Smooth muscle cell of the brain vasculature (primary cell): ENCODE results near the gene N4BP2L2.

Experiments used
- DNase-seq: peaks from one replicate; pipeline ENCODE4 v3.0.0-alpha.2; 2012; ENCODE audit warnings: low read depth, low spot score

The N4BP2L2 gene

DNA sequence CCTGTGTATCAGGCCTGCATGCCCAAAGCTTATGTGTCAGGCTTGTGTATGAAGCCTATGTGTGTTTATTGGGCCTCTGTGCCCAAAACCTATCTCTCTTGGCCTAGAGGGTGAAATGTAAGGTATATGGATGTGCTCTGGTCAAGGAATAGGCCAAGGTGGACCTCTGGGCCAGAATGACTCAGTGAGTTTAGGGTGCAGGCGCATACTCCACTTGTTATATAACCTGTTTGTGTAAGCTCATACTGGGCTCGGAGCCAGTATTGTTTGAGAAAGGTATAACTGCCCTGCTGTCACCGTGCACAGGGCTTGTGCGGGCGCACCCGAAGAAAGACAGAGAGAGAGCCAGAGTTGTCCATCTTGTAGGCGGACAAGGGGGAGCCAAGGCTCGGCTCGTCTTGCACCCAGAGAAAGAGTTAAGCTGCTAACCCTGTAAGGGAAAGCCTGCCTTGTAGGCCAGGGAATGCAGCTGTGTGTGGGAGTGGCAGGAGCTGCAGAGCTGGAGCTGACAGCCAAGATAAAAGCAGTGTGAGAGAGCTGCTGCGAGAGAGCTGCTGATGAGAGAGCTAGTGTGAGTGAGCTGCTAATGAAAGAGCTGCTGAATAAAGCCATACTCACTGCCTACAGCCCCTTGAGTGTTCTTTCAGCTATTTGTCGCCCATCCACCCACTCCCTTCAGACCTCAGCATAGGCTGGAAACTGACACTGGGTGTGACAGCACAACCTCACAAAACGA, 67.2 kb downstream of the N4BP2L2 start:
- DNase-seq, result no peak

DNA sequence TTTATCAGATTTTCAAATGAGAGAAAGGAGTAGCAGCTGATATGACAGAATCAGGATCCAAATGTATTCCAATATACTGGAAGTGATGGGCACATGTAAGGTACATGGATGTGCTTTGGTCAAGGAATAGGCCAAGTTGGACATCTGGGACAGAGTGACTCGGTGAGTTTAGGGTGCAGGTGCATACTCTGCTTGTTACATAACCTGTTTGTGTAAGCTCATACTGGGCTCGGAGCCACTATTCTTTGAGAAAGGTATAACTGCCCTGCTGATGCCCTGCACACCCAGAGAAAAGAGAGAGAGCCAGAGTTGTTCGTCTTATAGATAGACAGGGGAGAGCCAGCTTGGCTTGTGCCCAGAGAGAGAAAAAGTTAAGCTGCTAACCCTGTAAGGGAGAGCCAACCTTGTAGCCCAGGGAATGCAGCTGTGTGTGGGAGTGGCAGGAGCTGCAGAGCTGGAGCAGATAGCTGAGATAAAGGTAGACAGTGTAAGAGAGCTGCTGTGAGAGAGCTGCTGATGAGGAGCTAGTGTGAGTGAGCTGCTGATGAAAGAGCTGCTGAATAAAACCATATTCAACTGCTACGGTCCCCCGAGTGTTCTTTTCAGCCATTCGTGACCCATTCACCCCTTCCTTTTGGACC, 70.0 kb downstream of the N4BP2L2 start:
- DNase-seq, result no peak

DNA sequence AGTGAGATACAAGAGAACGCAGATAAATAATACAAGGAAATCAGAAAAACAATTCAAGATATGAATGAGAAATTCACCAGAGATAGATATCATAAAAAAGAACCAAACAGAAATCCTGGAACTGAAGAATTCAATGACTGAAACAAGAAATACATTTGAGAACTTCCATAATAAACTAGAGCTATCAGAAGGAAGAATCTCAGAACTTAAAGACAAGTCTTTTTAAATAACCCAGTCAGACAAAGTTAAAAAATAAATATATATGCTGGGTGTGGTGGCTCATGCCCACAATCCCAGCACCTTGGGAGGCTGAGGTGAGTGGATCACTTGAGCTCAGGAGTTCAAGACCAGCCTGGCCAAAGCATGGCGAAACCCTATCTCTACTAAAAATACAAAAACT, 82.0 kb downstream of the N4BP2L2 start:
- no peak for DNase-seq

DNA sequence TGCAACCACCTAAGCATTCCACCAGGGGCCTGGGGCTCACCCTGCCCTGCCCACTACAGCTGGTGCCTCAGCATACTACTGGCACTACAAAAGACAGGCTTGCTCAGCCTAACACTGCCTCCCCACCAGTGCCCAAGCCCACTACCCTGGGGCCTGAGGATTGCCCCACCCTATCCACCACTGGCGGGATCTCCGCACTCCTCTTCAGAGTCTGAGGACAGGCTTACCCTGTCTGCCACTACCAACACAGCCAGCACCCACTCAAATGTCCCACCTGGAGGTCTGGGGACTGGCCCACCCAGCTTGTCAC, 83.0 kb downstream of the N4BP2L2 start:
- DNase-seq, result no peak

DNA sequence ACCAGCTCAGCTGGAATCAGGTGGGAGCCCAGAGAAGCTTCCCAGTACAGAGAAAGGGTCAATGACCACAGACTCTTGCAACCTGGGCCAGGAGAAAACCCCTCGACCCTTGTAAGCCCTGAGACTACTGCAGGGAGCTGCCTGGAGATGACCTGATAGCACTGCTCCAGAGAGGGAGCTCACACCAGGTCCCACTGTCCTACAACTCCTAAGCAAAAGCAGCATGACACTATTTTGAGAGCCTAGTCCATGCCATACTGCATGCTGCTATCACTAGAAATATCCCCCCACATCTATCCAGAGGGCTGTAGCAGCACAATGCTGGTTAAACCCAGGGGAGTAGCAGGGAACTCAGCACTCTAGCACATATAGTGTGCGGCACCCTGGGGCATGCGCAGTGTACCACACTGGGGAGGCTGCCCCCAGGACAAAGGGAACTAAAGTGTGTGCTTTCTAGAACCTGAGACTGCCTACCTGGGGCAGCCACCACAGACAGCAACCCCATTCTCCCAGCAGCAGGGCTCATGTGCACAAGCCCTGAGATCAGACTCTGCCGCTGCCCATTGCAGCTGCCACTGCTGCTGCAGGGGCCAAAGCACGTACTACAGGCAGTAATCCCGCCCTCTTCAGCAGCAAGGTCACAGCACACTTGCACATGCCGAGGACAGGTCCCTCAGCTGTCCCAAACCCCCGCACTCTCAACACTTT, 83.6 kb downstream of the N4BP2L2 start:
- DNase-seq, result no peak

DNA sequence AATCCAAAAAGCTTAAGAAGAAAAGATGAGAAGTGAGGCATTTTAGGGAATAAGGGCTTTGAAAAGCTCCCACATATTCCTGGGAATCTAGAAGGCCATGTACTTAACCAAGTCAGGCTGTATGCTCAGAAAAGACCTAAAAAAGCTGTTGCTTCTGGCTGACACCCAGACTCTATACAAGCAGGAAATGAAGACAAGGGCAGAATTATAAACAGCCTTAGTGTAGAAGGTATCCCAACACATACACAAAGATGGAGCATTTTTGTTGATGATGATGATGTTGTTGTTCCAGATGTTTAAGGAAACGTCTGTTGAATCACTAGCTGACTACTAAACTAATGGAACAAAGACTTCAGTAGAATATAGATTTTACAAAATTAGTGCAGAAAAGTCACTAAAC, 84.6 kb downstream of the N4BP2L2 start:
- DNase-seq, result no peak

DNA sequence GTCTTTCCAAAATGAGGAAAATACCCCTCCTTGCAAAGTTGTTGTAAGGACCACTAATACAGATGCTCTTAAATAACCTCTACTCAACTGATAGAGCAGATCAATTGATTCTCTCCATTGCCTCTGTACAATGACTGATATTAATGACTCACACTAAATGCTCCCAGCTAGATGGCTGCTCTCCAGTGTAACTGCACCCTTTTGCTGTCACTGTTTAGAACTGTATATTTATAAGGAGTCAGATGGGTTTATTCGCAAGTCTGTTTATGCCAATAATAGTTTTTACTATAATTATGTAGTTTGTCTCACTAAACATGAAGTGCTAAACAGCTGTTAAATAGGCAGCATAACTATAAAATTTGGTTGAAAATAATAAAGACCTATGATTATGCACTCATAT, 89.6 kb downstream of the N4BP2L2 start:
- DNase-seq, result no peak

DNA sequence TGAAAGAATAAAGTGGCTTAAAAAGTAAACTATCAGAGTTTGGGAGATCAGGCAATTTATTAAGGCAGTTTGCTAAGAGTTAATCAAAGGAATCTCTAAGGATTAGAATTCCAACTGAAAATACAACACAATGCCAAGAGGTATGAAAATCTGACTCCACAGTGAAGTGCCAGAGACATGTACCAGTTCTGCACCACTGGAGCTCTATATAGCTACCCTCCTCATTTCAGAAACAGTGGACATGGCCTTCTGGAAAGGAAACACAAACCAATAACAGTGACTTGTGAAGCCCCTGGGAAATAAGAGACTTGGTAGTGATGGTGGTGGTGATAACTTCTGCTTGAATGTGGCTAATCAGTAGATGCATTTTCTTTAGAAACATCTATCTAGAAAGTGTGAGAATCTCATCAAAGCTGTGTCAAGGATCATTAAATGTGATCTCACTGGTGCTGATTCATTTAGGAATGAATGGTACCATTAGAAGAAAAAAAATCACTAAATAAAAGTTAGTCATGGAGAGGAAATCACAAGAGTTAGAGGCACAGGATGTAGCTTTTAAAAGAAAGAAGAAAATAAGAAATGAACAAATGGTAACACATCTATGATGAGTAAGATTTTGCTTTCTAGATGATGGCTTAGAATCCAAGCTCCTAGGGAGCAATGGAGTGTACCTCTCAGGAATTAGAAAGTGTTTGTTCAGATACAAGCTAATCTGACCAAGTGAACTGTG, 90.5 kb downstream of the N4BP2L2 start:
- DNase-seq, result no peak

DNA sequence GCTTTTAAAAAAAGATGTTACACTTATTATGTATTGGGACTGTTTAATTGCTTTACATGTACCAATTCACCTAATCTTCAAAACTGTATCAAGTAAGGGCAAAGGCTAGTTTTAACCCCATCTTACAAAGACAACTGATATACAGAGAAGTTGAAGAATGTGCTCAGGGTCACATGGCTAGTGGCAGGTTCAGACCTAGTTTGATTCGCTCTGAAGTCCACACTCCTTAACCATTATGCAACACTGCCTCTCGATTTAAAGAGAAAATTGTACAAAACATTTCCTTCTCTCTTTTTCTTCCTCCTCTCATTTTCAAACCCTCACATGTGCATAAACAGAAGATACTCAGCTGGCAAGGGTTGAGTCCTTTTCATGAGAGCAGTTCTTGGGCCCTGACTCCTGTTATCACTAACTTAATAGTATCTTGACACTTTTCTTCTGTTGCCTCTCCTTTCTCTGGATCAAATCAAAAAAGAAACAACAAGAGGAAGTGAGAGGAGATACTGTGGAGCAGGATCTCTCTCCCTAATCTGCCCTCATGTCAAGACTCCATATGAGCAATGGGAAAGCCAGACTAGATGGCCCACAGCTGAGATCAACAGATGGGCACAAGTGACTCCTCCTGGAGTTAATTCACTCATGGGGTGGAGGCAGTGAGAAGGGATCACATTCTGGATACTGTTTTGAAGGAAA, 91.7 kb downstream of the N4BP2L2 start:
- no peak for DNase-seq

DNA sequence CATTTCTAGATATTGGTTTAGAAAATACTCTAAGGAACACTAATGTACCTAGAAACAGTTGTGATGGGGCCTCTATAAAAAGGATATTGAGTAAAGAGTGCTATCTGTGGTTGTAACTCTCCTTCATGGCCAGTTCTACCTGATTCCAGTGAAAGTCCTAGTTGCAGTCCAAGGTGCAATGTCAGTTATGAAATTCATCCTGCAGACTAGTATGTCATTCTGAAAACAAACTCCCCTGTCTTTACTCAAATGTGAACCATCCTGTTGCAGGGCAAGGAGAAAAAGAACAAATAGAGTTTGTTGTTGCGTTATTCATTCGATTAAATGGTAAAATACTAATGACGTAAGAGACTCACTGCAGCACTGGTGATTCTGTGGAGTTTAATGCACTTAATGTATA, 92.4 kb downstream of the N4BP2L2 start:
- DNase-seq, result no peak

DNA sequence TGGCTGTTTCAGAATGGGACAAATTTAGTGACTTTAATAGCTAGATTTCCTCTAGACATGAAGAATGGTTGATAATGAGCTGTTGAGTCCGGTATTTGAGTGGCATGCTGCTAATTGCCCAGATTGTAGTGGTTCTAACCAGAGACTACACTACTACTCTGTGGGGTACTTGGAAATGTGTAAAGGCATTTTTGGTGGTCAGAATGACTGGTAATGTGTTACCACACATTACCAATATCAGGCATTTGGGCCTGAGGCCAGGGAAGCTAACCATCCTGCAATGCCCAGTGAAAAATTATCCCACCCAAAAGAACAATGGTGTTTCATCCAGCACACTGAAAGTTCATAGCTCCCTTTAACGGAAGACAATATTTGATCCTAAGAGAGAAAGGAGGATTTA, 93.1 kb downstream of the N4BP2L2 start:
- no peak for DNase-seq

DNA sequence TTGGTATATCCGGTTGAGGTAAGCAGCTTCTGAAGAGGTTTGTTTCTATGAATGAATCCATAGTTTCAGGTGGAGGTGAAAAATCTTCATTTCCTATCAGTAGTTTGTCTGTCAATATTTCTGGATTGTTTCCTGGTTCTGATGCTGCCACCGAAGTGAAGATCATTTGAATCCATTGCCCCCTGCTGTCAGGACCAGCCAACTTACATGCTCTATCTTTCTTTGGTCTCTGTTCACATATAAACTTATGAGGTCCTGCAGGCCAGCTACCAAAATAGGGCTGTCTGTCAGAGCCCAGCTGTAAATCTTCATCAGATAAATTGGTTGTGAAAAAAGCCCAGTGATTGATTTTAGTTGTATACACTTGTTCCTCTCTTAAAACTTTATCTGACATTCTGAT, 95.5 kb downstream of the N4BP2L2 start:
- no peak for DNase-seq

DNA sequence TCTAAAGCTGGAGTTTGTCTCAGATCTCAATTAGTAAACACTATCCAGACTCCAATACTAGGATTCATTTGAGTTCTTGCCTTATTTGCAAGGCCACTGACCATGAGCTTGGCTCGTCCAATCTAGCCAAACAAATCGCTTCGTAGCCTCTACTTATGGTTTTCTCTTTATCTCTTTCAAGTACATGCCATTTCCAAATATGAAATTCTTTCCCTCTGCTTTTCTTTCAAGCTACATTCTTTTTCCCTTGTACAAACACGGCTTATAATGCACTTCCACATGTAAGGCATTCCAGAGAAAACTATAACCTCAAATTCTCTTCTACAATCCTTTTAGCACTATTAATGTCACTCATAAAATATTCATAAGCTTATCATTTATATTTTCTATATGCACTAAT, 99.7 kb downstream of the N4BP2L2 start:
- no peak for DNase-seq

DNA sequence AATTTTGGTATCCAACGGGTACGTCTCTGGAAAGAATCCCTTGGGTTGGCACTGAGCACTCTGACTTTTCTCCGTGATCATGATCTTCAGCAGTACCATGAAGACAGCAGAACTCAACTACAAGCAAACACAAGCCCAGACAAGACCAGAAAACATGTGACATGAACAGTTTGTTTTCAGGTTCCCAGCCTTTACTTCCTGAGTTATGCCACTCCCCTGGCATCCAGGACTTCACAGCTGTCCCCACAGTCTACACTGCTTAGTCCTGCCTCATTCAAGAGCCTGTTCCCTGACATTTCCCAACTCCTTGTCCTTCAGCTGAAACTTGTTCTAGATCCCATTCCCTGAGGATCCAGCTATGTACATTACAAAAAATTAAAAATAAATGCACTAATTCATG, 105.7 kb downstream of the N4BP2L2 start:
- no peak for DNase-seq

DNA sequence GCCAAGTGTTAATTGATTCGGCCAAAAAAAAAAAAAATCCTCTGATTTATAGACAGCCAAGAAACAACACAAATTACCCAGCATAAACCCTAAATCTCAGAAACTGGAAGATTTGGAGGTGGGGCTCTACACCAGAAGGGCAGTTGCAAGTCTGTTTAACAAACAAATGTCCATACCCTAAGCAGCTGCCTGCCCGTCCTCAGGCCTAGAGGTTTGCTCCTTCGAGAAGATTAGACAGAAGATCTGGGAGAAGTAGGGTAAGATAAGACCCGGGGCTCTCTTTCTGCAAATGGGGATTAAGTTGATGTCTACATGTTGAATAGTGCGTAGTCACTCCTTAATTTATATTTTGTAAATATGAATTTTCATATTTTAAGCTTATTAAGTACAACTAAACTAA, 107.2 kb downstream of the N4BP2L2 start:
- no peak for DNase-seq

DNA sequence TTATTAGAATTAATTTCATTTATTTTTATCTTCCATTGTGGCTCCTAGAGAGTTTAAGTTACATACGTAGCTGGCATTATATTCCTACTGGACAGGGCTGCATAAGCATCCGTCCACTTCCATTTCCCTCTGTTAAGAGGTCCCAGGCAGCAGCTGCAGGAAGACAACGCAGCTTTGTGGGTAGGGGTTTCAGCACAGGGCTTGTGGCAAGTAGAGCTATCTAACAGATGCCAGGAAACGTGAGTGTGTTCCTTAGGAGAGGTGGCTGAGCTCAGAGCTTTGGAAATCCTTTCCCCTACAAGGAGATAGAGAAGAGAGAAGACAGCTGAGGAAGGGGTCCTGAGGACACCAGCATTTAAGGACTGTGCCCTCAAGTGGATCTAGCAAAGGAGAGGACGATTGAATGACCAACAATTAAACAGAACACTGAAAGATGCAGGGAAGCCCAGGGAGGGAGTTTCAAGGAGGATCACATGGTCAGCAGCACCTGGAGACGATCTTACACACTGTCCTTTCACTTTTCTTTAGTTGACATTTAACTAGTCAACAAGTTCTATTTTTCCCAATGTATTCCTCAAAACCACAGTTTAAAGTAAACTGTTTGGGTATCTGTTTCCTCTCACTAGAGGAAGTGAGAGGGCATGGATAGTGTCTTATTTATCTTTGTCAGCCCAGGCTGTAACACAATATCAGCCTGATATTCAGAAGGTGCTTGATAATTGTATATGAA, 108.4 kb downstream of the N4BP2L2 start:
- DNase-seq, result no peak

DNA sequence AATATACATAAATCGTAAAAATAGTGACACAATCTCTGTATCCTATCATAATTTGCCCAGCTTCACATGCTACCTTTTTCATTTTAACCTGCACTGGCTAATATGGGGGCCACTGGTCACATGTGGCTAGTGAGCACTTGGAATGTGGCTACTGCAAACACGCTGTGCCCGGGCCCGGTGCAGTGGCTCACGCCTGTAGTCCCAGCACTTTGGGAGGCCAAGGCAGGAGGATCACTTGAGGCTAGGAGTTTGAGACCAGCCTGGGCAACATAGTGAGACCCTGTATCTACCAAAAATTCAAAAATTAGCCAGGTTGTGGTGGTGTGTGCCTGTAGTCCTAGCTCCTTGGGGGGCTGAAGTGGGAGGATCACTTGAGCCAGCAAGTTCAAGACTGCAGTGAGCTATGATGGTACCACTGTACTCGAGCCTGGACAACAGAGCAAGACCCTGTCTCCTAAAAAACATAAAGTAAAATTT, 109.1 kb downstream of the N4BP2L2 start:
- no peak for DNase-seq

DNA sequence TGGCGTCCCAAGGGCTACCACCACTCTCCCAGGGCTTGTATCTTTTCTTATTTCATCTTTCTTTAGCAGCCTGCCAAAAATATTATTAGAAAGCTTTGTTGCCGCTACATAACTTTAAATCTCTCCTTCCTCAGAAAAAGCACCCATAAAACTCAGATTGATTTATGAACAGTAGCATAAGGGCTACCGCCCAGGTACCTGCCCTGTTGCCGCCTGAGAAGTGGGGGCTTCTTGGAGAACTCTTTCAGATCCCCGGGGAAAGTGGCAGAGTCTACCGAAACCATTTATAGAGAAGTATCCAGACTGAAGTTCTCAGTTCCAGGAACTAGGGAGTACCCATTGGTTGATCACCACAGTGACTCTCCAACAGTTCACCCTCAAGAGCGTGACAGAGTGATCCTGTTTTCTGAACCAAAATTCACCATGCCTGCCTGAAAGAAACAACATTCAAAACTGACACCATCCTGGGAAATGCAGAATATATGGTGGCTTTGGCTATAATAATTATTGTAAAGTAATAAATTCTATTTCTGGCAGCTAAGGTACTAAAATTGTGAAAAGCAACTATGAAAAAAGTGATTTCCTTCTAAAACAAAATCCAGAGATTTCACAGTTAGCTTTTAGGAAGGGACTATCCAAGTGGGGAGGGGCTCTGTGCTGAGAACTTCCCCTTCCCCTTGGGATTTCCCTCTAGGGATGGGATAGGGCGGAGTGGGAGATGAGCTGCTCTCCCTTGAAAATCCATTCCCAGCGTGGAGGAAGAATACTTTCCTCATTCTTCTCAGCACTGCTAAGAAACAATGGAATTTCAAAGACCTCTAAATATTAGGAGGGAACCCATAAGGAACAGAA, 109.8 kb downstream of the N4BP2L2 start:
- DNase-seq, result no peak

DNA sequence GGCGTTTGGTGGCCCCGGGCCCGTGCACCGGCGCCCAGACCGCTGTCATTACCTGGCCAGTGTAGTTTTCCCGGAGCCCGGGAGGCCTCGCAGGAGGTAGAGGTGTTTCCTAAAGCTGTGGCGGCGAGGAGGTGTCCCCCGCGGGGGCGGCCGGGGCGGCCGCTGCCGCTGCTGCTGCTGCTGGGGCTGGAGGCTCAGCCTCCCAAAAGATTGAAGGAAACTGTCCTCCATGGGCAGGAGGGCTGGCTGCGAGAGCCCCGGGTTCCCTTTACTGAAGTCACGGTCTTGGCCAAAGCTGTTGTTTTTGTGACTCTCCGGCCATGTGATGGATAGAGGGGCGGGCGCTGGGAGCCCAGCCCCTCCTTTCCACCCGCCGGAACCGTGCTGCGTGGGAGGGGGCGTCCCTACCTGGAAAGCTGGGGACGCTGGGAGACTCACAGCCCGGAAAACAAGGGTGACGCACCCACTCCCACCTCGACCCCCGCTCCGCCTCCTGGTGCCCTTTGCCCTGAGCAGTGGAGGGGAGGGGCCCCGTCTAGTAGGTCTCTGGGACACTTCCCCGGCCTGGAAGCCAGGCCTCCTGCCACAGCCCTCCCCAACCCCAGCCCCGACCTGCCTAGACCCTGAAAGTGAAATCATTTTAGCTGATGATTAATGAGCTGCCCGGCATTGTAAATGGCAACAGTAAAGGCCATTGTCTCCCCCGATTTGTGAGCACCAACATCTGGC, 110.6 kb downstream of the N4BP2L2 start, which contains the start of gene N4BP2L1:
N4BP2L1 (minus strand) TSS at position 279 of the 729 bp plus-strand sequence; CDS start at position 231, 48 bp downstream.
- no peak for DNase-seq
